Astrocyte (in vitro differentiated cells and primary cell): ENCODE data around the gene MGAT3.

Experiments
- EZH2 ChIP-seq: IDR thresholded peaks from 2 replicates; pipeline ENCODE4 v1.6.1; 2012; ENCODE audit warnings: mild to moderate bottlenecking, low read length, inconsistent platforms; ENCODE audit not compliant: insufficient read depth
- TF ChIP-seq, protein P1 (sequence below): IDR thresholded peaks from 2 replicates; pipeline ENCODE4 v1.5.1; 2011; ENCODE audit warnings: low read depth, mild to moderate bottlenecking, inconsistent platforms, low read length, moderate library complexity; ENCODE audit not compliant: insufficient read depth

GRCh38 chr22:39422721-39423120 is 34.1 kb upstream of the MGAT3 start:
- TF ChIP-seq, protein P1, sequence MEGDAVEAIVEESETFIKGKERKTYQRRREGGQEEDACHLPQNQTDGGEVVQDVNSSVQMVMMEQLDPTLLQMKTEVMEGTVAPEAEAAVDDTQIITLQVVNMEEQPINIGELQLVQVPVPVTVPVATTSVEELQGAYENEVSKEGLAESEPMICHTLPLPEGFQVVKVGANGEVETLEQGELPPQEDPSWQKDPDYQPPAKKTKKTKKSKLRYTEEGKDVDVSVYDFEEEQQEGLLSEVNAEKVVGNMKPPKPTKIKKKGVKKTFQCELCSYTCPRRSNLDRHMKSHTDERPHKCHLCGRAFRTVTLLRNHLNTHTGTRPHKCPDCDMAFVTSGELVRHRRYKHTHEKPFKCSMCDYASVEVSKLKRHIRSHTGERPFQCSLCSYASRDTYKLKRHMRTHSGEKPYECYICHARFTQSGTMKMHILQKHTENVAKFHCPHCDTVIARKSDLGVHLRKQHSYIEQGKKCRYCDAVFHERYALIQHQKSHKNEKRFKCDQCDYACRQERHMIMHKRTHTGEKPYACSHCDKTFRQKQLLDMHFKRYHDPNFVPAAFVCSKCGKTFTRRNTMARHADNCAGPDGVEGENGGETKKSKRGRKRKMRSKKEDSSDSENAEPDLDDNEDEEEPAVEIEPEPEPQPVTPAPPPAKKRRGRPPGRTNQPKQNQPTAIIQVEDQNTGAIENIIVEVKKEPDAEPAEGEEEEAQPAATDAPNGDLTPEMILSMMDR, result no peak
- TF ChIP-seq EZH2, result no peak
